HepG2 (cell line): ENCODE data around the gene SNX21. TPM values are rescaled to one million over a fixed set of nuclear protein-coding genes. Genes with fewer than 3 reads are reported as not detected.

Experiments used
- ASH2L ChIP-seq: fragments of 300-600, 200-600 bp; sonication (generic); IDR thresholded peaks from 2 replicates; pipeline ENCODE4 v1.7.0; 2017; ENCODE audit warnings: low read depth, mild to moderate bottlenecking, moderate library complexity, mixed read lengths, low read length; ENCODE audit not compliant: insufficient read length
- ATM ChIP-seq: fragments of 450-650 bp; IDR thresholded peaks from 2 replicates; pipeline ENCODE4 v1.7.1; 2017; ENCODE audit warnings: mild to moderate bottlenecking, borderline replicate concordance
- CAMTA2 ChIP-seq: sonication (generic); formaldehyde crosslinking; IDR thresholded peaks from 2 replicates; pipeline ENCODE4 v1.4.0; 2020; ENCODE audit warnings: mild to moderate bottlenecking, missing genetic modification reagents, borderline replicate concordance
- DDIT3 ChIP-seq: sonication (generic); formaldehyde crosslinking; IDR thresholded peaks from 2 replicates; pipeline ENCODE4 v1.4.0; 2020; ENCODE audit warnings: mild to moderate bottlenecking, missing genetic modification reagents
- E2F2 ChIP-seq: sonication (generic); formaldehyde crosslinking; IDR thresholded peaks from 2 replicates; pipeline ENCODE4 v1.4.0; 2020; ENCODE audit warnings: missing genetic modification reagents, borderline replicate concordance
- ETV5 ChIP-seq: IDR thresholded peaks from 2 replicates; pipeline ENCODE4 v1.6.1; 2018; ENCODE audit warnings: missing biosample characterization, missing genetic modification reagents, inconsistent platforms, borderline replicate concordance
- FOXJ3 ChIP-seq: sonication (generic); formaldehyde crosslinking; IDR thresholded peaks from 2 replicates; pipeline ENCODE4 v1.4.0; 2020; ENCODE audit warnings: missing genetic modification reagents, mild to moderate bottlenecking, borderline replicate concordance
- FOXK2 ChIP-seq: fragments of 450-650 bp; IDR thresholded peaks from 2 replicates; pipeline ENCODE4 v1.6.1; 2016
- MBNL3 ChIP-seq: fragments of 250-450 bp; sonication (Bioruptor Pico); conservative IDR thresholded peaks from 2 replicates; pipeline ENCODE4 v1.8.0; 2022; ENCODE audit warnings: mild to moderate bottlenecking, inconsistent platforms
- MIXL1 ChIP-seq: IDR thresholded peaks from 2 replicates; pipeline ENCODE4 v1.6.1; 2016
- NONO ChIP-seq, 2 experiments: fragments of 450-650 bp in 1 of 2; sonication (generic) in 1 of 2; formaldehyde crosslinking in 1 of 2; IDR thresholded peaks in 1 of 2; conservative IDR thresholded peaks in 1 of 2; 2 replicates each; pipeline versions ENCODE4 v1.6.1 to v1.8.0; 2017 to 2022; ENCODE audit warnings: mild to moderate bottlenecking in 1 of 2, missing genetic modification reagents in 1 of 2, moderate library complexity in 1 of 2
- RELA ChIP-seq: sonication (generic); formaldehyde crosslinking; IDR thresholded peaks from 2 replicates; pipeline ENCODE4 v1.4.0; 2020; ENCODE audit warnings: missing genetic modification reagents
- SALL1 ChIP-seq: sonication (generic); formaldehyde crosslinking; IDR thresholded peaks from 2 replicates; pipeline ENCODE4 v1.8.0; 2022; ENCODE audit warnings: mild to moderate bottlenecking, missing genetic modification reagents
- SALL2 ChIP-seq: sonication (generic); formaldehyde crosslinking; IDR thresholded peaks from 2 replicates; pipeline ENCODE4 v1.8.1; 2023; ENCODE audit warnings: mild to moderate bottlenecking, missing genetic modification reagents, inconsistent platforms
- SMAD1 ChIP-seq: sonication (generic); formaldehyde crosslinking; IDR thresholded peaks from 2 replicates; pipeline ENCODE4 v1.4.0; 2020; ENCODE audit warnings: missing genetic modification reagents, low read depth, mild to moderate bottlenecking, borderline replicate concordance
- SMARCC2 ChIP-seq: fragments of 450-650 bp; IDR thresholded peaks from 2 replicates; pipeline ENCODE4 v1.6.1; 2017; ENCODE audit warnings: antibody characterized with exemption, mild to moderate bottlenecking
- SRSF4 ChIP-seq: fragments of 200-400 bp; formaldehyde crosslinking; IDR thresholded peaks from one replicate; pipeline ENCODE4 v1.6.1; 2018; ENCODE audit warnings: mild to moderate bottlenecking, low read depth, low read length, moderate library complexity; ENCODE audit not compliant: poor library complexity, severe bottlenecking
- TSC22D2 ChIP-seq: sonication (generic); formaldehyde crosslinking; IDR thresholded peaks from 2 replicates; pipeline ENCODE4 v1.5.1; 2020; ENCODE audit warnings: missing genetic modification reagents, mild to moderate bottlenecking, borderline replicate concordance
- ZNF136 ChIP-seq: sonication (generic); formaldehyde crosslinking; IDR thresholded peaks from 2 replicates; pipeline ENCODE4 v1.8.1; 2022; ENCODE audit warnings: low read depth, mild to moderate bottlenecking, moderate library complexity, missing genetic modification reagents
- ZNF513 ChIP-seq: sonication (generic); formaldehyde crosslinking; conservative IDR thresholded peaks from 2 replicates; pipeline ENCODE4 v1.5.0; 2020; ENCODE audit warnings: missing genetic modification reagents
- ZNF703 ChIP-seq: sonication (generic); formaldehyde crosslinking; IDR thresholded peaks from 2 replicates; pipeline ENCODE4 v1.5.1; 2020; ENCODE audit warnings: missing genetic modification reagents, mild to moderate bottlenecking, moderate library complexity, borderline replicate concordance
- ZNF740 ChIP-seq: sonication (generic); formaldehyde crosslinking; IDR thresholded peaks from 2 replicates; pipeline ENCODE4 v1.4.0; 2020; ENCODE audit warnings: missing genetic modification reagents
- ZNF75D ChIP-seq: sonication (generic); formaldehyde crosslinking; IDR thresholded peaks from 2 replicates; pipeline ENCODE4 v1.8.1; 2023; ENCODE audit warnings: missing genetic modification reagents, mild to moderate bottlenecking, borderline replicate concordance
- ZNF816 ChIP-seq: sonication (generic); formaldehyde crosslinking; IDR thresholded peaks from 2 replicates; pipeline ENCODE4 v1.8.0; 2022; ENCODE audit warnings: missing genetic modification reagents, mild to moderate bottlenecking, borderline replicate concordance
- polyA plus RNA-seq, 8 experiments: library from polyadenylated mRNA; depleted of rRNA in 3 of 8; stranded (reverse) in 7 of 8; unstranded in 1 of 8; fragments of >200 nt; fragmentation: Illumina TruSeq in 4 of 8; extraction: Trizol in 4 of 8; gene quantifications; 2 replicates each; pipeline versions ENCODE4 v1.2.1 to v1.2.3, GENCODE V29; 2011 to 2016; ENCODE audit warnings: low read depth in 4 of 8, missing spikeins in 1 of 8, mixed read lengths in 1 of 8; ENCODE audit not compliant: insufficient read depth in 1 of 8
- total RNA-seq, 5 experiments: library from RNA; depleted of rRNA; stranded (reverse); fragments of >200 nt; fragmentation: Illumina TruSeq; extraction: Trizol; gene quantifications; 2 replicates each; pipeline ENCODE4 v1.2.3, GENCODE V29; 2016; ENCODE audit warnings: low read depth in 1 of 5

SNX21 gene
- total and polyA plus RNA-seq, 2 of the 13 experiments (the other 11 are each of a cell fraction or from before 2014, with no cell fraction given), result 7.7 to 12.8 TPM

- TF ChIP-seq SMARCC2, result no peak
- TF ChIP-seq DDIT3, result 0 out of 2 replicates have a peak, but pooled peaks have one; percentile 78
- TF ChIP-seq ZNF75D, result no peak
- peak; percentile 63 for TF ChIP-seq ETV5 (CRISPR knock-in tag)
- no peak; the same call in 1 of the 2 replicates for TF ChIP-seq RELA
- no peak for TF ChIP-seq ZNF740
- TF ChIP-seq ZNF816 (CRISPR knock-in tag), result no peak; the same call in 1 of the 2 replicates
- TF ChIP-seq FOXK2, result no peak
- peak; percentile 81 for TF ChIP-seq SALL2 (CRISPR knock-in tag)
- peak; percentile 91; the same call in 1 of the 2 replicates for TF ChIP-seq ZNF136 (CRISPR knock-in tag)
- TF ChIP-seq FOXJ3, result 0 out of 2 replicates have a peak, but pooled peaks have one; percentile 41
- TF ChIP-seq SMAD1 (CRISPR knock-in tag), result no peak
- no peak for TF ChIP-seq E2F2 (CRISPR knock-in tag)
- peak; percentile 91 for TF ChIP-seq SALL1
- TF ChIP-seq ZNF703, result no peak; the same call in 1 of the 2 replicates
- no peak for TF ChIP-seq NONO (IDR thresholded peaks at IDR 0.05)
- TF ChIP-seq NONO (CRISPR knock-in tag; conservative IDR thresholded peaks at IDR 0.05), result peak; percentile 49; the same call in 1 of the 2 replicates
- TF ChIP-seq TSC22D2 (CRISPR knock-in tag), result peak; percentile 93; the same call in 1 of the 2 replicates
- peak; percentile 93 for TF ChIP-seq ZNF513 (CRISPR knock-in tag)
- no peak for TF ChIP-seq MBNL3 (CRISPR knock-in tag)
- TF ChIP-seq MIXL1 (CRISPR knock-in tag), result peak; percentile 51; the same call in 1 of the 2 replicates
- TF ChIP-seq SRSF4, result no peak
- TF ChIP-seq ASH2L, result no peak
- no peak for TF ChIP-seq ATM
- TF ChIP-seq CAMTA2 (CRISPR knock-in tag), result peak; percentile 92; the same call in 1 of the 2 replicates
These were observed 56.7 kb downstream of the SNX21 start (continued) for GRCh38 chr20:45890077-45890984.
